ENCODE measurements around the gene PPM1L.

GRCh38 chr3:160841455-160841854 is 85.4 kb downstream of the PPM1L start:
- no peak for TF ChIP-seq EZH2 (IDR thresholded peaks at IDR 0.05; ENCODE audit: low read depth)
- TF ChIP-seq CTCF (conservative IDR thresholded peaks at IDR 0.05), result no peak

All from PC-9 (cell line).